NCI-H526 (cell line): ENCODE data around the gene ZBTB2.

Experiments used
- DNase-seq, 2 experiments: peaks; one replicate each; lab custom pipeline; 2025; lab: John Stamatoyannopoulos, UW

ZBTB2 gene, protein sequence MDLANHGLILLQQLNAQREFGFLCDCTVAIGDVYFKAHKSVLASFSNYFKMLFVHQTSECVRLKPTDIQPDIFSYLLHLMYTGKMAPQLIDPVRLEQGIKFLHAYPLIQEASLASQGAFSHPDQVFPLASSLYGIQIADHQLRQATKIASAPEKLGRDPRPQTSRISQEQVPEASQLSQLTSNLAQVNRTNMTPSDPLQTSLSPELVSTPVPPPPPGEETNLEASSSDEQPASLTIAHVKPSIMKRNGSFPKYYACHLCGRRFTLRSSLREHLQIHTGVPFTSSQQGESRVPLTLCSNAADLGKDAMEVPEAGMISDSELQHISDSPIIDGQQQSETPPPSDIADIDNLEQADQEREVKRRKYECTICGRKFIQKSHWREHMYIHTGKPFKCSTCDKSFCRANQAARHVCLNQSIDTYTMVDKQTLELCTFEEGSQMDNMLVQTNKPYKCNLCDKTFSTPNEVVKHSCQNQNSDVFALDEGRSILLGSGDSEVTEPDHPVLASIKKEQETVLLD

DNA sequence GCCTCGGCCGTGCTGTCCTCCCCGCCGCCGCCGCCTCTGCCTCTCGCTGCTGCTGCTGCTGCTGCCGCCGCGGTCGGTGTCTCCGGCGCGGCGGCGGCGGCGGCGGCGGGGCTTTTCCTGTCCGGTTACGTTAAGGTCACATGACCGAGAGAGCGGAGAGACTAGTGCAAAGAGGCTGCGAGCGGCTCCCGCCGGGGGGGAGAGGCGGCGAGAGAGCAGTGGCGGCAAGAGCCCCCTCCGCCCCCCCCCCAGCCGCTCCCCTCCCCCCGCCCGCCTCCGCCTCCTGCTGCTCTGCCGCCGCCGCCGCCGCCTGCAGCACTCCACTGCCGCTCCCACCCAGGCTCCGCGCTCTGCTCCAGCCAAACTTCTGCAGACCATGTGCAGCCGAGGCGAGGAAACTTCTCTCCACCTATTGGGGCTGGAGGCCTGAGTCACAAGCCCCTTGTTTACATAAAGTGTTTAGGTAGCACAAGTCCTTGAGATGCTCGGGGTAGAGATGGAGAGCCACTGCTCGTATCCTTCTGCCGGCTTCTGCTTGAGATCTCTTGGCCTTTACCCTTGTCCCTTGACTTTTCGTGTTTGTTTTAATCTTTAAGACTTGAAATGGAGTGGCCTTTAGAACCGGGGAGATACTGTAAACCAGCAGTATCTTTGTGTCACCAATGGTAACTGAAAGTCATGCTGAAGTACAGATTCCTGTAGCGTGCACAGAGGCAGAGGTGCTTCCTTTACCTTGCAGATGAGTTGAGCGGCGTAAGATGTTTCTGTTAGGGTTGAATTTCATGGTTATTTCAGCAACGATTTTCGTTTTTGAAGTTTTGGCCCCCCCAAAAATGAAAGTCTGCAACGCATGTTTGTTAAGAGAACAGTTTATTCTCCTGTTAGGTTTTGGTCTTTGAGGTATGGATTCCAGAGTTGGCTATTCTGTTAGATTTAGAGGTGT, at the start of gene ZBTB2:
Gene ZBTB2, minus strand, starts transcription at position 89 of the 943 bp plus-strand sequence. CDS start 17,922 bp downstream, outside the sequence.
- DNase-seq: peak; percentile 67 to 89

DNA sequence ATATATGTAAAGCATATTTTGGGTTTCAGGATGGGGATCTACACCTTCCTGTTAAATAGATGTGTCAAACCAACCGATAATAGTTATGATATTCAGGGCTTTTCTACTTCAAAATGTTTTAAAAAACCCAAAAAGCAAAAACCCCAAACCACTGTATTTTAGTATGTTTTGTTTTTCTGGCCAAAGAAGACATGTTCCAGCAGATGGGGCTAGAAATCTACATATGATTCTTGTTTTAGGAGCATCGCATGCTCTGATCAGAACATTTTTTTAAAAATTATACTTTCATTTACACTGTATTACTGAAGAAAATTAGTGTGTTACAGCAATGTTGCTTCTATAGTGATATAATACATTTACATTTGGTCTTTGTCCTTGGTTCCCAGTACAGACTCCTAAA, 49.6 kb upstream of the ZBTB2 start:
- DNase-seq: no peak

DNA sequence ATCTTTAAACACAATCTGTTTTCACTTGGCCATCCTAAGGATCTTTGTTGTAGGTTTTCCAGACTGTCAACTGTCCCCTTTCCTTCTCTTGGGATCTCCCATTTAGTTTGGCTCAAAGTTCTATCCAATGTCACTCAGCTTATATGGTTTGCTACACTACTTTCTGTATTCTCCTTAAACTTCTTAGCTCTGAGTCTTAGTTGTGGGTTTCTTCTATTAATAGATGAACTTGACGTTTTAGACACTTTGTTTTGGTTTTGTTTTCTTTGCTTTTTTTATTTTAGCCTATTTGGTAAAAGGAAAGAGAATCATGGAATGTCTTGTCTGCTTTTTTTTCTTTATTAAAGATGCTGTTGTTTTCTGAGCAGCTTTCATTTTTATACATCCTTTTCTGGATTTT, 49.1 kb upstream of the ZBTB2 start:
- DNase-seq: no peak

DNA sequence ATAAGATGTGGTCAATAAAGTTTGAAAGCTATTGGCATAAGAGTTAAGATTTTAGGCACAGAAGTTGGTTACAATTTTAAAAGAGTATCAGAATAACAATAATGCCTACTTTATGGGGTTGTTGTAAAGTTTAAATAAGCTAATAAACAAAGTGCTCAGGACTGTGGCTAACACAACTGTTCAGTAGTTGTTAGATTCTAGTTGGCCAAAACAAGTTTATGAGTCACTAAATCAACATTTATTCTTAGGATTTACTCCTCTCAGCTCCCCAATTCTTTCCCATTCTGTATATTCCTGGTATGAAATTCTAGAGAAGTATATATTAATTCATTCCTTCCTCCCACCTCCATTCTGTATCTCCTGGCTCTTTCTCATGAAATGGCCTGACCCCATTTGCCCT, 46.0 kb upstream of the ZBTB2 start:
- DNase-seq: no peak

DNA sequence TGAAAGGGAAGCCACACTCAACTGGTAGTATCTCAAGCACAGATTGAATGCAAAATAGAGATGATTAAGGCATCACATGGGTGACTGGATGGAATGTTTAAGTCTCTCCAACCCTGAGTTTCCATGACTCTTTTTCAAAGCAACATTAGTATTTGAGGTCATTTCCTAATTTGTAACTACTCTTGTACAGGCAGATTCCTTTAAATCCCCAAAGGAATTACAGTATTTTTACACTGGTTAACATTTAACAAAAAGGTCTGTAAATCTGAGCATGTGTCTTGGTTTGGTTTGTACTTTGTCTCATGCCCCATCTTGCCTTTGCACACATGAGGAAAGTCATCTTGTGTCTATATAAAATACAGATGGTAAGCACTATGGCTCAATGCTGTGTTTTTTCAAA, 45.4 kb upstream of the ZBTB2 start:
- DNase-seq: no peak

DNA sequence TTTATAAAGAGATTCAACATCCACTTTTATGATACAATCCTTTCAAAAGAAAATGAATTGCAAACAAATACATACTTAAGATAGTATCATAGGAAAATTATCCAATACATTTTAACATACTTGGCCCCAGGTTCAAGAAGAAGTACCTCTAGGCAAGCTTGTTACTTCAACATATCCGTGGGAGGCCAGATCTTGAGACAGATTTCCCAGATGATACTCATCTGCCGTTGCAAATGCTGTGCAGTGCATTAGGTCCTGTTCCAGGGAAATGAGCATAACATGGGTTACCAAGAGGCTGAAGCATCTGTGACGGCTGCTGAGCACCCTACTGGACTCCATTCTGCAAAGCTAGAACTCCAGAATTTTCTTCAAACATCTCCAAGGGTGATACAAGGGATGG, 44.9 kb upstream of the ZBTB2 start:
- no peak for DNase-seq

DNA sequence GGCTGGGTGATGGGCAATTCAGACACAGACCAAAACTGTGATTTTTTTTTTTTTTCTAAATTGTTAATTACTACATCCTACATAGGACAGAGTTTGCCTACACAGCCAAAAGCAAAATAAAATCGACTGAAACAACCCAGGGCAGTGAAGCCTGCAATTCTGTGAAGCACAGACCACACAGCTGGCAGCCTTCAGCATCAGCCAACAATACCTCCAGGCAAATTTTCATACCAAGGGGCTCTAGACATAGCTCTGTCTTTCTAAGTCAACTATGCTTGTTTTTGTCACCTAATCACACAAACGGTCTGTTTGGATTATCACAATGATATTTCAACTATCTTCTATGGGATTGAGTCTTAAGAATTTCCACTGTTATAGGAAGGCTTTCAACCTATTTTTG, 43.0 kb upstream of the ZBTB2 start:
- DNase-seq: no peak

DNA sequence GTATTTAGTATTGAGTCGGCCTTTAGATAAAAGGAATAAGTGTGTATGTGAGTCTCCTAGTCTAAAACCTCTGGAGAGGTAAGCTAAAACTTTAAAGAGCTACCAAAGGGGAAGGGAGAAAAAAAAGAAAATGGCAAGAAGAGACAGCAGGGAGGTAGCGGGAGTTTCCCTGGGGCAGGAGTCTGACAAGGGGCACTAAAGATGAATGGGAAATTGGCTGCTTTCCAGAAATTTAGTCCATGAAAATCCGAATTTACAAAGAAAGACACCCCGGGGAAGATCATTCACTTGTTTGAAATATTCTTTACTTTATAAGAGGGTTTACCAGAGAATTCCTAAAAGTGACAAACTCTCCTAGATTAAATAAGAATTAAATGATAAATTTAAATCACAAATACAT, 41.3 kb upstream of the ZBTB2 start:
- no peak for DNase-seq

DNA sequence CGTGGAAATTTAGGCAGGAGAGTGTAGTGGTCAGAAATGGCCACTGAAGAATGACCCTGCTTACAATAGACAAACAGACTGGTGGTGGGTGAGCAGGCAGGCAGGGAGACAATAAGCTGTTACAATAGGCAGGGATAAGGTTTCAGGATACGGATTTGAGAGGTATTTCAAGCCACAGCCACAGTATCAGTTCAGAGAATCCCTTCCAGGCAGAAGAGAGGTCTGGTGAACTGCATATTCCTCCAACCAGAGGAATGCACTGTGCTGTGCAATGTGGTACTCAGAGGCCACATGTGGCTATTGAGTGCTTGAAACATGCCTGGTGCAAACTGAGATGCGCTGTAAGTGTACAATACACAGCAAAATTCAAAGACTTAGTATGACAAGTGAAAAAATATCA, 40.0 kb upstream of the ZBTB2 start:
- DNase-seq: no peak

DNA sequence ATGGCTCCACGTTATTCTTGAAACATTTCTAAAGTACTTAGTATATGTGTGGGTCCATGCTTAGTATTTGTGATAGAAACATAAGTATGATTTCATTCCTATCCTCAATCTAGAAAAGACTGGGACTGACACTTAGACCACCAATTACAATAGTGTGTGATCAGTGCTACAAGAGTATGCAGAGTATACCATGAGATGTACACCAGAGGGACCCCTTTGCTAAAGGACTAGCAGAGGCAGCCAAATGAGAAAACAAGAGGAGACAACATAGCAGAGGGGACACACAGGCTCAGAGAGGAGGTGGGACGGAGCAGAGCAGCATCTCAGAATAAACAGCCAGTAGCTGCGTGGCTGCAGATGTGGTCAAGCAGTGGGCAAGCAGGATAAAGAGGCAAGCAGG, 39.5 kb upstream of the ZBTB2 start:
- no peak for DNase-seq

DNA sequence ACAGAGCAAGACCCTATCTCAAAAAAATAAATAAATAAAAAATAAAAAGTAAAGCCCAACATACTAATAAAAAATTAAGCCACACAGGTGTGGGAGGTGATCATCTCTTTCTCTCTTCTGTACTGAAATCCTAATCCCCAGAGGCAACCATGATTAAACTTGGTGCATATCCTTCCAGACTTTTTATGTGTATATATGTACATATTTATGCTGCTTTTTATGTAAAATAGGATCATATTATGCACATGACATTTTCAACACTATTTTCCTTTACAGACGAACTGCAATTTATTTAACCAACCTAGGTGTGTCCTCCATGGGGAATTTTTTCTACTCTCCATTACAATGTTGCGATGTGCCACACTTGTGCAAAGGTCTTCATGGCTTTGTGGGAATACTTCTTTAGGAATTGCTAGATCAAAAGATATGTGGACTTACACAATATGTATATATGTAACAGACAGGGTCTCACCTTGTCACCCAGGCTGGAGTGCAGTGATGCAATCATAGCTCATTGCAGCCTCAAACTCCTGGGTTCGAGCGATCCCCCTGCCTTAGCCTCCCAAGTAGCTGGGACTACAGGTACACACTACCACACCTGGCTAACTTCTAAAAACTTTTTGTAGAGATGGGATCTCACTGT, 36.9 kb upstream of the ZBTB2 start:
- no peak for DNase-seq

DNA sequence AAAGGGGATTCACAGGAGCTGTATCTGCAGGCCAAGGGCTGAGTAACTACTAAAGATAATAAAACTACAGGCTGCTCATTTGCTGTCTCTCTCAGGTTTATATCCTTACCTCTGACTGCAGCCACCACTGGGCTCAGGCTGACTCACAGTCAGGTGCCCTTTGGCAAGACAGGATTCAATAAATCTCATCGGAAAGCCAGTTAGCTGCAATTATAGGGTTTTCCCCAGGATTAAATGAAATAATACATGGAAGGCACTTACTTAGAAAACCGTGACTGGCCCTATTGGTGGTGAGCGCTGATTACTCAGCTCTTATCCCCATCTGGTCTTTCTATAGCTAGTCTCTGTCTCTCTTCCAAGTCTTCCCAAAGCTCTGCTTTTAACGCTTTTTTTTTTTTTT, 34.2 kb upstream of the ZBTB2 start:
- DNase-seq: no peak

DNA sequence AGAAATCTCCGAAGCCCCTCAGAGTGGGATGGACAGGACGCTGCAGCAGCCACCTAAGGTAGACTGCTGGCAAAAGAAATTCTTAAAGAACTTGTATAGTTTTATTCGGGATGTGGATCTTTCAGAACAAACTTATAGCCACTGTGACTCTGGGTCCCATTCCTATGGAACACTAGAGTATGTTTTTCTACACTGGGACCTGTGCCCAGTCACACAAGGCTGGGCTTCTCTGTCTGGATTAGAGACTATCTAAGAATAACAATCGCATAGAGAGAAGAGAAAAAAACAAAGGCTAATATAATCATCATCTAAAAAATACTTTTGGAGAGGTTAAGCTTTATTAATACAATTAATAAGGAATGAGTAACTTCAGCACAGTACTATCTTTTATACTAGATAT, 31.6 kb upstream of the ZBTB2 start:
- no peak for DNase-seq

DNA sequence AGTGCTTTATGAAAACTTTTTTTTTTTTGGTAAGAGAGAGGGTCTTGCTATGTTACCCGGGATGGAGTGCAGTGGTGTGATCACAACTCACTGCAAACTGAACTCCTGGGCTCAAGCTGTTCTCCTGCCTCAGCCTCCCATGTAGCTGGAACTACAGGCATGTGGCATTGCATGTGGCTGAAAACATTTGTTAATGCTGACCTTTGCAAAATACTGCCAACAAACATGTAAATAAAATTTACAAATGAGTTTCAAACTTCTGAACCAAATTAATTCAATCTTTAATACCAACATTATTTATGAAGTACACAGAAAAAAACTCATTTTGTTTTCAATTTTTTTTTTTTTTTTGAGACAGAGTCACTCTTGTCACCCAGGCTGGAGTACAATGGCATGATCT, 26.1 kb upstream of the ZBTB2 start:
- no peak for DNase-seq

DNA sequence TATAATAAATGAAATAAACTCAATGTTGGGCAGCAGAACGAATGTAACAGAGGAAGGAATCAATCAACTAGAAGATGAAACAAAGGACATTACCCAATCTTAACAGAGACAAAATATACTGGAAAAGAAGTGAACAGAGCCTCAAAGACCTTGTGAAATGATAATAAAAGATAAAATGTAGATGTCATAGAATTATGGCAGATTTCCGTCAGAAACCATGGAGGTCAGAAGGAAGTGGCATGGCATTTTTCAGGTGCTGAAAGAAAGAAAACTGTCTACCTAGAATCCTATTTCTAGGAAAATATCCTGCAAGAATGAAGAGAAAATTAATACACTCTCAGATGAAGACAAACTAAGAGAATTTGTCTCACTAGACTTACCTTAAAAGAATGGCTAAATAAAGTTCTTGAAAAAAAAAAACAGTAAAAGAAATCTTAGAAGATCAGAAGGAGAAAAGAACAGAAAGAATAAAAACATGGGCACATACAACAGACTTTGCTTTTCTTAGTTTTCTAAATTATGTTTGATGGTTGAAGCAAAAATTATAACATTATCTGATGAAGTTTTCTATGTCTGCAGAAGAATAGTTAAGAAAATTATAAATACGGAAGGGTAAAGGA, 23.4 kb upstream of the ZBTB2 start:
- DNase-seq: no peak

DNA sequence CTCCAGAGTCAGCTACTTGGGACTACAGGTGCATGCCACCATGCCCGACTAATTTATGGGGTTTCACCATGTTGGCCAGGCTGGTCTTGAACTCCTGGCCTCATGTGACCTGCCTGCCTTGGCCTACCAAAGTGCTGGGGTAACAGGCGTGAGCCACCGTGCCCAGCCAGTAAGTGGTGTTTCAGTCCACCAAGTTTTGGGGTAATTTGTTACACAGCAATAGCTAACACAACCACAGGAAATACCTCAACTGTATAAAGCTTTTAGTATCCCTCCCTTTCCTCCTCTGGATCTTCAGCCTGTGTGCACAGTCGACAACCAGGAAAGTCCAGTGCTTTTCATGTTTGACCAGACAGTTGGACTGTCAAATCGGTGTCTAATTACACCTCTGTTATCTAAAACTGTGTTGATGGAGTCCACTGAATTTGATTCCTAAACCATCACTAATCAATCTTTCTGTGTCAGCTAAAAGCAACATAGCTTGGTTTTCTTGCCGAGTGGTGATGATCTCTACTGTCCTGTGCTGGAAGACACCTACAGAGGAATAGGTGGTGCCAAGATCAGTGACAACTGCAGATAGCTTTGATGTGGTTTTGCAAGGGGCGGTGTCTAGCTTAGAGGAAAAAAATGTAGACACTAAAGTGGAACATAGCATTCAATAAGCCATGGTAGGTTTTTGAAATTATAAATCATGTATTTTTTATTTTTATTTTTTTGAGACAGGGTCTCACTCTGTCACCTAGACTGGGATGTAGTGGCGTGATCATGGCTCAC, 22.2 kb upstream of the ZBTB2 start:
- DNase-seq: no peak

DNA sequence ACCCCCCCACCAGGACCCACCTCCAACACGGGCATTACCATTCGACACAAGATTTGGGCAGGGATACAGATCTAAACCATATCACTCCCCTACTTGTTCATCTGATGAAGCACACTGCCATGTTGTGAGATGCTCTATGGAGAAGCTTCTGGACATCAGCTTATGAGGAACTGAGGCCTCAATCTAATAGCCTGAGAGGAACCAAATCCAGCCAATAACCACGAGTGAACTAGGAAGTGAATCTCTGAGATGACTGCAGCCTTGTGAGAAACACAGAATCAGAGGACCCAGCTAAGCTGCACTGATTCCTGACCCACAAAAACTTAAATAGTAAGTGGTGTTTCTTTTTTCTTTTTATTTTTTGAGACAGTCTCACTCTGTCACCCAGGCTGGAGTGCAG, 21.6 kb upstream of the ZBTB2 start:
- no peak for DNase-seq

DNA sequence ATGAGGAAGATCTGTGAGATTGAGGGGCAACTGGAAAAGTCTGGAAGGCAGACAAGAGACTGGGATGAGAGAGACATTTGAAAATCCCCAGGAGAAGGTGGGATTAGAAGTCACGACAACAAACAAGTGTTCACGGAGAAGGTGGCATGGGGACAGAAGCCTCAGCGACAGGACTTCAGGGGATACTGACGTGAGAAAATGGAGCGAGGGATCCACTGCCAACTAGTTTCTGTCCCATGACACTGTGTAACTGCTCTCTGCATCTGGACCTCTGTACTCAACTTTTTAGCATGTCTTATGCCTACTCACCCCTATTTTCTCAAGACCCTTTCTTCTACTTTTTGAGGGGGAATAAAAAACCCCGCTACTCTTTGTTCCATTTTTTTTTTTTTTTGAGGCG, 18.3 kb upstream of the ZBTB2 start:
- DNase-seq: no peak

DNA sequence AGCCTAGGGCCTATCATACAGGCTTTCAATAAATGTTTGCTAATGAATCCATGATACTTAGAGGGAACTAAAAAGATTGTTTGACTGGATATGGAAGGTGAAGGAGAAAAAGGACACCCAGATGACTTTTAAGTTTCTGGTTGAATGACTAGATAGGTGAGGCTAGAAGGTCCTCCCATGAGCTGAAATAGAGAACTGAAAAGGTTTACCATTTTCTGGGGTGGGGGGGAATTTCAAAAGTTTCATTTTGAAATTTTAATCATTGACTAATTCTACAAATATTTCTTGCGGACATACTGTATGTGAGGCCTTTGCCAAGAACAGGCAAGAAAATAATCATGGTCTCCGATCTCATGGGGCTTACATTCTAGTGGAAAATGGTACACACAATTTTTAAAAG, 17.9 kb upstream of the ZBTB2 start:
- DNase-seq: no peak

DNA sequence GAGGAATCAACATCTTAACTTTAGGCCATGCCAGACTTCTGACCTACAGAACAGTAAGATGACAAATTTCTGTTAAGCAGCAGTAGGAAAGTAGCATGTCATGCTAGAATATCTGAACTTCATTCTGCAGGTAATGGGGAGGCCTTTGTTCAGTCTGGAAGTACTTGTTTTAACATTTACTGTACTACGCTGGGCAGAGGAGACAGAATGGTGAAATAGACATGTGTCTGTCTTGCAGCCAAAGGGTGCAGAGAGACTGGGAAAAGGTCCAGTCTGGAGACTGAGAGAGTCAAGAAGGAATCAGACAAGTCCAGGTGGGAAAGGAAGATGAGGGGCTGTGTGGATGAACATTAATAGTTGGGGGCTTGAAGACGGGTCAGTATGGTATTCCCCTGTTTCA, 17.5 kb upstream of the ZBTB2 start:
- DNase-seq: no peak

DNA sequence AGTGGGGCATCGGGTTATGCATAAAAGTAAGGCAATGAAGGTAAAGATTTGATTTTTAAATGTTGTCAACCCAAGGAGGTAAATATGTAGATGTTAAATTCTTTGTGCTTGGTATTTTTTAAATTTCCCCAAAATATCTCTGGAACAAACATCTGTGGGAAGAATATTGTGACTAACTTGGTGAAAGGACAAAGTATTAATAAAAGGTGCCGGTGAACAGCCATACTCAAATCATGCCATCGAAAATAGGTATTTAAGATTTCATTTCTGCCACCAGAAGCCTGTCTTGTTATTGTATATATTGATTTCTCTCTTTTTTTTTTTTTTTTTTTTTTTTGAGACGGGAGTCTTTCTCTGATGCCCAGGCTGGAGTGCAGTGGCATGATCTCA, 12.6 kb upstream of the ZBTB2 start:
- no peak for DNase-seq
